ENCODE results near the gene KRT20. TPM values are rescaled to one million over a fixed set of nuclear protein-coding genes. Genes with fewer than 3 reads are reported as not detected.
"Not testable (repeated sequence)": the region's sequence is repeated elsewhere in the genome, so short reads cannot be mapped to it uniquely, and the experiment has no call there.

Gene KRT20
- total RNA-seq, 1 experiment from 2014 or later: not detected

DNA sequence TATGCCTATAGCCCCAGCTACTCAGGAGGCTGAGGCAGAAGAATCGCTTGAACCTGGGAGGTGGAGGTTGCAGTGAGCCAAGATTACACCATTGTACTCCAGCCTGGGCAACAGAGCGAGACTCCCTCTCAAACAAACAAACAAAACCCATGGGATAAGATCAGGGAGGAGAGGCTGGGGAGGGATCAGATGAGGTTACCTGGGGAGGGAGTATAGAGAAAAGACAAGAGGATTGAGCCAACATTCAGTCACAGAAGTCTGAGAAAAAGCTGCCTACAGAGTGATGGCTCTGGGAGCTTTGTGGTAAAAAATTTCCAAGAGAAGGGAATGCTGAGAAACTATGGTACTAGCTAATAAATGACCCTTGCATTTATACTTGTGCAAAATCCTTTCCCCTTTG lies 26.4 kb downstream of the KRT20 start:
- DNase-seq (ENCODE audit: low spot score); in situ Hi-C loops (cut with HindIII; ENCODE audit: low sequenced_read_pairs): not testable (repeated sequence)

DNA sequence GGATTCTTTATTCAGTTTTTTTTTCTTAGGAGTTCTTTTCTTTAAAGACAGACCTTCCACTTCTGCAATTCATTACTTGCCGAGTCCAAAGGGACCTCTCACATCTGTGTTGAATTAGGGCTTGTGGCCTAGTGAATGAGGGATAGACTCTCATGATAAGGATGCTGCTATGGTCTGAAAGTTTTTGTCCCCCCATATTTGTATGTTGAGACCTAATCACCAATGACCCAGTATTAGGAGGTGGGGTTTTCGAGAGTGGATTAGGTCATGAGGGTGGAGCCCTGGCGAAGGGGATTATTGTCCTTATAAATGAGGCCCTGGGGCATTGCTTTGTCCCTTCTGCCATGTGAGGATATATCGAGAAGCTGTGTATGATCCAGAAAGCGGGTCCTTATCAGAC lies 27.5 kb downstream of the KRT20 start:
- in situ Hi-C loops (cut with HindIII; ENCODE audit: low sequenced_read_pairs): no loop called here
- DNase-seq (ENCODE audit: low spot score): no peak

DNA sequence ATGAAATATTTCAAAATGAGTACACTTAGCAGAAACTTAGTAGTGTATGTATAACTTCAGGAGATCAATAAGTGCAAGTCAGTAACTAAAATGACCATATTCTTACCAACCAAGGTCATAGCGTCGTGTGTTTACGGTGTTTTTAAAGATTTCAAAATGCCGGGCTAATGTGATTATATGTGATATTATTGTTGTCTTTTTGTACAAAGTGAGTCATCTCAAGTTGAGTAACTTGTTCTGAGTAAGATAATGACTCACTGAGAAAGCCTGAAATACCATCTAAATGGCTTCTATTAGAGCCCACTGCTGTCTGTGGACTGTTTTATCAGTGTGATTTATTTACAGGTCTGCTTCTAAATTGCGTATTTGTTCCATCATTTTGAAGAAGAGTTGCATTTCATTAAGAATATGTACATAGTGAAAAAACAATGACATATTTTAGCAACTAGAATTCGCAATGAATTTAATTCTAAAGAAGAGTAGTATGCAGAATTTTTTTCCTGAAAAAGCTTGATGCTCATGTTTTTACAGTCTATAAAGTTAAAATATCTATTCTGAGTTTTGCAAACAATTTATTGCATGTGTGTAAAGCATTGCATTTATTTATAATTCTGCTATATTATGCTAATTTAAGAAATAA lies 30.7 kb downstream of the KRT20 start:
- no peak for DNase-seq (ENCODE audit: low spot score)
- in situ Hi-C loops (cut with HindIII; ENCODE audit: low sequenced_read_pairs): no loop called here

- no peak for DNase-seq (ENCODE audit: low spot score)
- in situ Hi-C loops (cut with HindIII; ENCODE audit: low sequenced_read_pairs): no loop called here
These were observed 32.7 kb downstream of the KRT20 start for GRCh38 chr17:40852364-40852763.

- in situ Hi-C loops (cut with HindIII; ENCODE audit: low sequenced_read_pairs): no loop called here
- no peak for DNase-seq (ENCODE audit: low spot score)
These were observed 34.6 kb downstream of the KRT20 start for GRCh38 chr17:40850293-40850972.

GRCh38 chr17:40849723-40850122 lies 35.3 kb downstream of the KRT20 start:
- DNase-seq (ENCODE audit: low spot score): no peak
- in situ Hi-C loops (cut with HindIII; ENCODE audit: low sequenced_read_pairs): no loop called here

- no peak for DNase-seq (ENCODE audit: low spot score)
- in situ Hi-C loops (cut with HindIII; ENCODE audit: low sequenced_read_pairs): no loop called here
These were observed 36.3 kb downstream of the KRT20 start for GRCh38 chr17:40848583-40849235.

GRCh38 chr17:40846515-40847144 lies 38.4 kb downstream of the KRT20 start:
- DNase-seq (ENCODE audit: low spot score): no peak
- in situ Hi-C loops (cut with HindIII; ENCODE audit: low sequenced_read_pairs): no loop called here

GRCh38 chr17:40844671-40845107 lies 40.4 kb downstream of the KRT20 start:
- in situ Hi-C loops (cut with HindIII; ENCODE audit: low sequenced_read_pairs): no loop called here
- DNase-seq (ENCODE audit: low spot score): no peak

DNA sequence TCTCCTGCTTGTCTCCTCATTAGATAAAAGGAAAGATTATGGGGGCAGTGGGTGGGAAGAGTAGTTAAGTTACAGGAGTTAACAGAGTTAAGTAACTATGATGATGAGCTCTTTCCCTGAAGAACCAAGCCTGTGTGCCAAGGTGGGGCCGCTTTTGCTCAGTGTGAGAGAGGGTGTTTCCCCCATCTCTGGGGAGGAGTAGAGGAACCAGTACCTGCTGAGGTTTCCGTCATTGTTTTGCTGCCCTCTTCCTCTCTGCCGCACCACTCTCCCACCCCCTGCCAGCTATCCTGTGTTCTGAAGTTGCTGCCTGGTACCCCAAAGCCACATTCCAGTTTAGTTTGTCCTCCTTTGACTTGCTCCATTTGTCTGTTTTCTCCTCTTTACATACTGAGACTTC lies 41.8 kb downstream of the KRT20 start:
- in situ Hi-C loops (cut with HindIII; ENCODE audit: low sequenced_read_pairs): no loop called here
- DNase-seq (ENCODE audit: low spot score): no peak

- DNase-seq (ENCODE audit: low spot score): no peak
- in situ Hi-C loops (cut with HindIII; ENCODE audit: low sequenced_read_pairs): no loop called here
These were observed 43.8 kb downstream of the KRT20 start for GRCh38 chr17:40841246-40841645.

- in situ Hi-C loops (cut with HindIII; ENCODE audit: low sequenced_read_pairs): no loop called here
- no peak for DNase-seq (ENCODE audit: low spot score)
These were observed 45.8 kb downstream of the KRT20 start for GRCh38 chr17:40839194-40839593.

DNA sequence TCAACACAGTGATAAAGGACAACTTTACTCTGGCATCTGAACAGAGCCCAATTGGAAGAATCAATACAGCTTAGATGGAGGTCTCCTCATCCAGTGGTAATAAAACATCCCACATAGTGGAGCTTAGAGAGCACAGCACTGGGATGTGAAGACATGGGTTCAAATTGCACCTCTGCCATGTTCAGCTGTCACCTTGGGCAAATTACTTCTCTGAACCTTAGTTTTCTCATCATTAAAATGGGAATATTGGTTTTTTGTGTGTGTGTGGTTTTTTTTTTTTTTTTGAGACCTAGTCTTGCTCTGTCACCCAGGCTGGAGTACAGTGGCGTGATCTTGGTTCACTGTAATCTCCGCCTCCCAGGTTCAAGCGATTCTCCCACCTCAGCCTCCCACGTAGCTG lies 49.0 kb downstream of the KRT20 start:
- DNase-seq (ENCODE audit: low spot score): no peak
- in situ Hi-C loops (cut with HindIII; ENCODE audit: low sequenced_read_pairs): no loop called here

- no peak for DNase-seq (ENCODE audit: low spot score)
- in situ Hi-C loops (cut with HindIII; ENCODE audit: low sequenced_read_pairs): no loop called here
These were observed 51.2 kb downstream of the KRT20 start for GRCh38 chr17:40833882-40834281.

DNA sequence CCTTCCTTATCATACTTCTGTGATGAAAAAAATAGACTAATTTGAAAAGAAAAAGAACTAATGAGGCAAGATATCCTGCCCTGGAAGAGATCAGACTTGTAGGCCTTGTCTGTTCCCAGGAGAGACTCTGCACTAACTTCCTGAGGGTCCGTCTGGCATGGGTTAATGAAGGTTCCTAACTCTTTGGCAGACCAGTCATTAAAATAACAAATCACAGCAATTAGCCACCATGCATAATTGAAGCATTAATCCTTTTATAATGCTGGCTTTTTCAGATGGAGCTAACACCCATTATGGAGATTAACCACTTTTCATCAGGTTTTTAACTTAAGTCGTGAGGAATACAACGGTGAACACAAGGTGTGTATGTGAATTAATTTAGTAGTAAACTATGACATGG lies 52.2 kb downstream of the KRT20 start:
- in situ Hi-C loops (cut with HindIII; ENCODE audit: low sequenced_read_pairs): no loop called here
- DNase-seq (ENCODE audit: low spot score): no peak

DNA sequence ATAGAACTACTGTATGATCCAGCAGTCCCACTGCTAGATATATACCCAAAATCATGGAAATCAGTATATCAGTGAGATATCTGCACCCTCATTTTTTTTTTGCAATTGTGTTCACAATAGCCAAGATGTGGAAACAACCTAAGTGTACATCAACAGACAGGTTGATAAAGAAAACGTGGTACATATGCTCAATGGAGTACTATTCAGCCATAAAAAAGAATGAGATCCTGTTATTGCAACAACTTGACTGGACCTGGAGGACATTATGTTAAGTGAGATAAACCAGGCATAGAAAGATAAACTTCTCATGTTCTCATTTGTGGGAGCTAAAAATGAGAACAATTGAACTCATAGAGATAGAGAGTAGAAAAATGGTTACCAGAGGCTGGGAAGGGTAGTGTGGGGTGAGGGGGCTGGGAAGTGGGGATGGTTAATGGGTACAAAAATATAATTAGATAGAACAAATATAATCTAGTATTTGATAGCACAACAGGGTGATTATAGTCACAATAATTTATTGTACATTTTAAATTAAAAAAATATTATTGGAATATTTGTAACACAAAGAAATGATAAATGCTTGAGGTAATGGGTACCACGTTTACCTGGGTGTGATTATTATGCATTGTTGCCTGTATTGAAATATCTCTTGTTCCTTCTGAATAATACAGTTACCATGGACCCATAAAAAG lies 54.8 kb downstream of the KRT20 start:
- no peak for DNase-seq (ENCODE audit: low spot score)
- in situ Hi-C loops (cut with HindIII; ENCODE audit: low sequenced_read_pairs): no loop called here

DNA sequence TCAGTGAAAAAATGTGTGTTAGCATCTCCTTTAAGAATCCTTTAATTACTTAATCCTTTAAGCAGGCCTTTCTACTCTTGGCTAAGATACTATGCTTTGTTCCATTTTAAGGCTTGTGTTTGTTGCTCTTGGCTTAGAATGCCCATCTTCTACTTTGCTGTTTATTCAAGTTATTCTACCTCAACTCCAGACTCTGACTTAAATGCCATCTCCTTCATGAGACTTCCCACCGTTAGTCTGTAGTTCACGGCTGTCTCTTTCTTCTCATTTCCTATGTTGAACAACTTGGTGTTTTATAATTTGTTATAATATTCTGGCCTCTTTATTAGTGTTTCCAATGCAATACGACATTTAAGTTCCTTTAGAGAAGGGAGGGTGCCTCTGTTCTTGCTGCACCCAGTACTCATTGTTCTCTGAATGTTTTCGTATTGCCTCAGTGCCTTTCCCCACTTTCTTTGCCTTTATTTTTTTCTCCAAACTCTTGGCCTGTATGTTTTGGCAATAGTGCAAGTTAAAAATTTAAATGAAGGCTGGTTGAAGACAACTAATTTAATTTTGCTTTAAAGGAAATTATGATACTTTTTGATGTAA lies 56.5 kb downstream of the KRT20 start:
- in situ Hi-C loops (cut with HindIII; ENCODE audit: low sequenced_read_pairs): no loop called here
- no peak for DNase-seq (ENCODE audit: low spot score)

DNA sequence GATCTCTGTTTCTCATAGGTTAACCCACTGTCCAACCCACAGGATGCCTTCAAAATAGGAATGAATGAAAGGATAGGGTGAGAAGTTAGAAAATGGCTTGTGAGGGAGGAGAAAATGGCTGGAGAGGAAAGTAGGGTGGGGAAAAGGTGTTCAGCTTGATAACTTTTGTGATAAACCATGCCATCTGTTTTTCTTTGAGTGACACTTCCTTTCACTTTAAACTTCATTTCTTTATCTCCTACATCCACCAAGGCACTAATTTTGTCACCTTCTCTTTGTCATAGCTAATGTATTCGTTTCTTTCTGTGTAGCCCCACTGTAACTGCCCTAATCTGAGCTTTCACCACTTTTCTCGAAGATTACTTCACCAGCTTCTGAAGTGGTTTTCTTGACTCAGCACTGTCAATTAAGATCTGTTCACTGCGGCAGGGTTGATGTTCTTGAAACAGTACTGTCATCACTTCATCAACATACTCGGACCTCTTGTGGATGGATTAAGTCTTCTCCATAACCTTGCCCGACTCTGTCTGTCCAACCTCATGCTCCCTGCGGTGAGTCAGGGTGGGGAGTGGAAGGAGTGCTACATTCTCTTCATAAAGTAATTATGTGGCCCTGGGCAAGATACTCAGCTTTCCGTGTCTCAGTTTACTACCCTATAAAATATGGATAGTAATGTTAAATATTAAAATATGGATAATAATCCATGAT lies 57.1 kb downstream of the KRT20 start:
- in situ Hi-C loops (cut with HindIII; ENCODE audit: low sequenced_read_pairs): no loop called here

More for the DNA sequence above, 57.1 kb downstream of the KRT20 start:
- DNase-seq (ENCODE audit: low spot score): no peak
